GM19328 (cell line): Measurements from ENCODE around the gene SF1.
"Not testable (repeated sequence)": the region's sequence is repeated elsewhere in the genome, so short reads cannot be mapped to it uniquely, and the experiment has no call there.

Experiments
- ATAC-seq: cut with Tn5 transposase; IDR thresholded peaks from one replicate; pipeline ENCODE4 v1.9.1; 2021; ENCODE audit warnings: mild to moderate bottlenecking, moderate library complexity; ENCODE audit not compliant: unreplicated experiment

Gene SF1

DNA sequence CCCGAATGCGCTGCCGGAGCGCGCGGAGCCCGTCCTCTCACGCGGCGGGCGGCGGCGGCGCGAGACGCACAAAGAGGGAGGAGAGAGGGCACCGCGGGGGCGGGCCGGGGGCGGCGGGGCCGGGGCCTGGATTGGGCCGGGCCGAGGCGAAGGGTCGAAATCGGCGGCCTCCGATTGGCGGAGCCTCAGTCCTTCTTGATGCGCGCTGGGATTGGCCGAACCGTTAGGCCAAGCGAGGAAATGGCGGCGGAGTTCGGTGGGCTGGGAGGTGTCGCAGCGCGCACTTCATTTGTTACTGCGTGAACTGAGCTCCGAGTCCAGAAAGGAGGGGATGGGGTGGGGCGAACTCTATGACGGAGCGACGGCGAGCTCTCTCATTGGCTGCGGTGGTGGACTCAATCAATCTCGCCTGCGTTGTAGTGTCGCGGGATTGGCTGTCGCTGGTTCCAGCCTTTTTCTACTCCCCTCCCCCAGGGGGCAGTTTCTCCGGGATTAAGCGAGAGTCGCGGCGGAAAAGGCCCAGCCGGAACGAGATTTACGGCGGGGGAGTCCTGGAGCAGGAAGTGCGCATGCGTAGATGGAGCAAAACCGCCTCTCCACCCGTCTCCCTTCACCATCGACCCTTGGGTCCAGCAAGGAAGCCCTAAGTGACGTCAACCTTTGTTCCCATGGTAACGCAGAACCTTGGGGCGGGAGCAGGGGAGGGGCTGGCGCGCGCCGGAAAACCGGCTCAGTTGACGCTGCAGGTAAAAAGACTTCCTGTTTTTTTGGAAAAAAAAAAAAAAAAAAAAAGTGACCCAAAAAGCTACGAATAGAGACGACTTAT lies at the start of gene SF1:
TSS of gene SF1 (minus strand) at position 70 of the 826 bp plus-strand sequence. CDS start 150 bp downstream, outside the sequence.
- peak; percentile 84 for ATAC-seq

GRCh38 chr11:64827451-64827839 lies 49.1 kb upstream of the SF1 start:
- ATAC-seq: no peak

GRCh38 chr11:64826578-64827450 lies 48.5 kb upstream of the SF1 start:
- ATAC-seq: no peak

DNA sequence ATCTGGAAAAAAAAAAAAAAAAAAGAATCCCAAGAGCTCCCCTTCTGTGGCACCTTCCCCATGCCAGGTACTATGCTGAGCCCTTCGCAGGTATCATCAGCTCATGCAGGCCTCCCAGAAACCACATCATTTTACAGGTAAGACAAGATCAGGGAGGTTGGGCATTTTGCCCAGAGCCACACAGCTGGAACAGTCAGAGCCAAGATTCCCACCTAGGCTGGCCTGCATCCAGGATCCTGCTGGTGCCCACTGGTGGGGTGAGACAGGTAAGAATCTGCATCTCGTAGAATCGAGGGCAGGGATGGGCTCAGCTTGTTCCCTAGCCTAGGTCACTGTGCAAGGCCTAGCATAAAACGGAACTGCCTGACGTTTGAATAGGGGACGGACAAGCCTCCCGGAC lies 47.7 kb upstream of the SF1 start:
- no peak for ATAC-seq

- no peak for ATAC-seq
Observed at GRCh38 chr11:64823568-64824119, 45.3 kb upstream of the SF1 start.

DNA sequence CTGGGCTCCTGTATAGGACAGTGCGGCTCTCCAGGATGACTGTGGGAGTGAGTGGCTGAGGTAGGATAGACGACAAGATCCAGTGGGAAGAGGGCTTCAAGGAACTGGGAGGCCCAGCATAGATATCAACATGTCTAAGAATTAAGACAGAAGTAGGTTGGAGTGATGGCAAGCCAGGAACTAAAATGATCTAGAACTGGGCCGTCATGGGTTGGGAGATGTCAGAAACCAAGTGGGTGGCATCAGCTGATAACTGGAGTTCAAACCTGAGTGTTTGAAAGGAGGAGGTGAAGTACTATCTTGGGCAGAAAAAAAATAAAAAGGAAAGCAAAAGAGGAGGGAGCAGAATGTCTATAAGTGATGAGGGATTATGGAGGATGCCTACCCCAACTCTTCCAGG lies 39.1 kb upstream of the SF1 start:
- no peak for ATAC-seq

GRCh38 chr11:64815433-64815832 lies 37.1 kb upstream of the SF1 start:
- not testable (repeated sequence) for ATAC-seq

- ATAC-seq: no peak
Observed at GRCh38 chr11:64814712-64815187, 36.4 kb upstream of the SF1 start.

GRCh38 chr11:64813826-64814225 lies 35.5 kb upstream of the SF1 start:
- no peak for ATAC-seq

GRCh38 chr11:64810891-64811272 lies 32.5 kb upstream of the SF1 start:
- no peak for ATAC-seq

GRCh38 chr11:64810271-64810890 lies 32.0 kb upstream of the SF1 start, which contains the start of gene MEN1:
MEN1 (minus strand) TSS chr11:64810551; CDS start chr11:64810109, 442 bp downstream.
- ATAC-seq: peak; percentile 68

DNA sequence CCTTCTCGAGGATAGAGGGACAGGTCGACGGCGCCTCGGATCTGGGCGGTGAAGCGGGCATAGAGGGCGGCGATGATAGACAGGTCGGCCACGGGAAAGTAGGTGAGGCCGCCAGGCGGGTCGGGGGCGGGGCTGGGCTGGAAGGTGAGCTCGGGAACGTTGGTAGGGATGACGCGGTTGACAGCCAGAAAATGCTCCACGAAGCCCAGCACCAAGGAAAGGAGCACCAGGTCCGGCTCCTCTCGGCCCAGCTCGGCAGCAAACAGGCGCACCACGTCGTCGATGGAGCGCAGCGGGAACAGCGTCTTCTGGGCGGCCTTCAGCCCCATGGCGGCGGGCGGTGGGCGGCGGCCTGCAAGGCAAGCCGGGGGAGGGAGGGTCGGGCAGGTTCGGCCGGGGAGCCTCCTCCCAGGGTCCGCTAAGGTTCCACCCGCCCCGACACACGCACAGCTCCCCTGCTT lies 31.5 kb upstream of the SF1 start:
- ATAC-seq: no peak

DNA sequence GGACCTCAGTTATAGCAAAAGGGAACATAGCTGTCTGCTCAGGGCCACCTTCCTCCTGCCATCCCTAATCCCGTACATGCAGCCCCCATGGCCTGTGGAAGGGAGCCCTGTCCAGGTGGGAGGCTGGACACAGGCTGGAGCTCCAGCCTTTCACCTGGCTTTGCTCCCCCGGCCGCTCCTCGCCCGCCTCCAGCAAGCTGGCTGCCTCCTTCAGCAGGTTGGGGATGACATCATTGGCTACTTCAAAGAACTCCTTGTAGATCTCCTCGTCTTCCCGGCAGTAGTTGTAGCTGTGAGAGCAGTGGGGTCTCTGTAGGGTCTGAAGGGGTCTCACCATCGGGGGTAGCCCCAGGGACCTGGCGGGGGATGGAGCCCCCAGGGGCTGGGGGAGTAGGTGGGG lies 27.1 kb upstream of the SF1 start:
- no peak for ATAC-seq

GRCh38 chr11:64804346-64805210 lies 26.2 kb upstream of the SF1 start:
- no peak for ATAC-seq

GRCh38 chr11:64803846-64804345 lies 25.6 kb upstream of the SF1 start:
- no peak for ATAC-seq

DNA sequence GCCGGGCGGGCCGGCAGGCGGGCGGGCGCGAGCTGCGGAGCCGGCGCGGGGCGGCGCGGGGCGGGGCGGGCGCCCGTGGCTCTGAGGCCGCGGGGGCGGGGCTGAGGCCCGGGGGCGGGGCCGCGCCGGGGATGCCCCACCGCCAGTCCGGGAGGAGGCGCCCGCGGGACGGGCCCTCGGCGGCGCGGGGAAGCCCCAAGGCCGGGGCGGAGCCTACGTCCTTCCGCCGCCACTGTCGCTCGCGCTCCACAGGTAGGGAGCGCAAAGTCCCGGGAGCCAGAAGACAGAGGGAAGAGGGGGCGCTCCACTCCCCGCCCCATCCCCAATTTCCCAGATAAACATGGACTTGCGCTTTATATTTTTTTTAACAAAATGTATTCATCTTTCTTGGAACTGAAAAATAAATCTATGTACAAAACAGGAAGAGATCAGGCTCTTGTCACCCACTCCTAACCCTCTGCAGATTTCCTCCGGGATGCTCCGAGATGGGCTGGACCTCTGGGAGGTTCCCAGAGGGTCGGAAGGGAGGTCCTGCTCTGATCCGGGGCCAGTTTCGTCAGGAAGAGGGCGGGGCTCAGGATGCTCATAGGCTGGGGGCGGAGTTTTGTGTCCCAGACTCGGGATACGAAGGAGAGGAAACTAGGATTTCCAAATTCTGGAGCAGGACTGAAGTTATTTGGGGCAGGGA lies 25.0 kb upstream of the SF1 start, which contains the start of gene MAP4K2:
TSS of gene MAP4K2 (minus strand) at position 57 of the 688 bp plus-strand sequence. CDS start 65 bp downstream, outside the sequence.
- peak; percentile 54 for ATAC-seq

DNA sequence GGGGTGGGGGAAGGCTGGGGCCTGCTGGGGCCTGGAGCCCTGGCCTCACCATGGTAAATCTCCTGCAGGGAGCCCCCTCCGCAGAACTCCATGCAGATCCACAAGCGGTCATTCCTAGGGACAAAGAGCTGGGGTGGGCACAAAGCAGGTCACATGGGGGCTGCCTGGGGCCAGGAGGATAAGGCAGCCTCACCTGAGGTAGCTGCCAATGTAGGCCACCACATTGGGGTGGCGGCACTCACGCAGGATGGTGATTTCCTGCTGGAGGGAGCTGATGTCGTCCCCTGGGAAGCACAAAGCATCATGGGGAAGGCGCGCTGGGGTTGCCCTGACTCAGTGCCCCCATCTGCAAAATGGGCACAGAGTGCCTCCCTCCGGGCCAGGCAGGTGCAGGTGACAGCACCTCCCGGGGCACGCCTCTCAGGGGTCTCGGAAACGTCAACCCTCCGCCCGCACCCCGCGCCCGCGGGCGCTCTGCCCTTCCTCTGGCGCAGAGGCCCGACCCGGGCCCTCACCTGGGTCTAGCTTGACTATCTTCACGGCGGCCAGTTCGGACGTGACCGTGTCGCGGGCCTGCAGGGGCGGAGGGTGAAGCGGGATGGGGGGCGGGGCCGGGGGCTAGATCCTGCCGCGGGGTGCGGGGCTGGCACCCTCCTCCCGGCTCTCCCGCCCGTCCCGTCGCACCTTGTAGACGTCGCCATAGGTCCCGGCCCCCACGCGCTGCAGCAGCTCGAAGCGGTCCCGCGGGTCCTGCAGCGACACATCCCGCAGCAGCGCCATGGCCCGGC lies 24.2 kb upstream of the SF1 start:
- peak; percentile 9 for ATAC-seq
